SK-N-SH (cell line): Measurements from ENCODE around the gene IFNL4. TPM values are rescaled to one million over a fixed set of nuclear protein-coding genes. Genes with fewer than 3 reads are reported as not detected.

Experiments used
- CTCF ChIA-PET: fragments of 300-600, 350-600 bp; formaldehyde crosslinking; extraction: SDS; loops from one replicate; lab custom pipeline; 2021; lab: Yijun Ruan, JAX
- POLR2A ChIA-PET: fragments of 350-600 bp; sonication (Branson Sonifier 250); formaldehyde crosslinking; extraction: SDS; loops from one replicate; lab custom pipeline; 2020; ENCODE audit warnings: antibody characterized with exemption, inconsistent platforms; lab: Yijun Ruan, JAX
- DNase-seq: peaks from one replicate; pipeline ENCODE4 v3.0.0; 2012
- H2AFZ ChIP-seq: fragments of 200-600 bp; sonication (generic); 2 replicates; pipeline ENCODE4 v1.8.1; 2016; ENCODE audit warnings: antibody characterized with exemption, mild to moderate bottlenecking, low read depth
- H3F3A ChIP-seq: fragments of 200-600 bp; sonication (generic); replicated peaks from 2 replicates; pipeline ENCODE3; 2016; ENCODE audit warnings: antibody characterized with exemption, mild to moderate bottlenecking; ENCODE audit not compliant: insufficient read depth
- H3K27ac ChIP-seq, 2 experiments: fragments of 200-500 bp in 1 of 2; fragments of 200-600 bp in 1 of 2; sonication (Bioruptor generic) in 1 of 2; sonication (generic), shearing (Covaris generic) in 1 of 2; 2 replicates each; pipeline versions ENCODE4 v1.5.1 to v1.6.1; 2014 to 2016; ENCODE audit warnings: low read depth in 2 of 2, inconsistent platforms in 1 of 2, low read length in 1 of 2, mild to moderate bottlenecking in 1 of 2, mixed read lengths in 1 of 2
- H3K27me3 ChIP-seq: fragments of 200-600 bp; sonication (generic), shearing (Covaris generic); 2 replicates; pipeline ENCODE4 v1.6.1; 2016; ENCODE audit warnings: mixed run types; ENCODE audit not compliant: insufficient read depth
- H3K36me3 ChIP-seq, 2 experiments: fragments of 200-500 bp in 1 of 2; fragments of 200-600 bp in 1 of 2; sonication (Bioruptor generic) in 1 of 2; sonication (generic) in 1 of 2; replicated peaks in 1 of 2; 2 replicates each; pipeline versions ENCODE3 to v1.5.1; 2014 to 2016; ENCODE audit warnings: low read length in 1 of 2, mild to moderate bottlenecking in 1 of 2; ENCODE audit not compliant: insufficient read depth in 2 of 2, control insufficient read depth in 1 of 2
- H3K4me1 ChIP-seq, 2 experiments: fragments of 200-500 bp in 1 of 2; fragments of 200-600 bp in 1 of 2; sonication (Bioruptor generic) in 1 of 2; sonication (generic), shearing (Covaris generic) in 1 of 2; 2 replicates each; pipeline versions ENCODE4 v1.5.1 to v1.6.1; 2014 to 2016; ENCODE audit warnings: low read depth in 1 of 2, low read length in 1 of 2, mixed run types in 1 of 2; ENCODE audit not compliant: insufficient read depth in 2 of 2, control insufficient read depth in 1 of 2
- H3K4me2 ChIP-seq: fragments of 200-600 bp; sonication (generic), shearing (Covaris generic); 2 replicates; pipeline ENCODE4 v1.6.1; 2017; ENCODE audit warnings: mixed run types
- H3K4me3 ChIP-seq, 2 experiments: fragments of 200-500 bp in 1 of 2; fragments of 200-600 bp in 1 of 2; sonication (Bioruptor generic) in 1 of 2; sonication (generic), shearing (Covaris generic) in 1 of 2; 2 replicates each; pipeline versions ENCODE4 v1.5.1 to v1.8.1; 2014 to 2016; ENCODE audit warnings: low read depth in 2 of 2, inconsistent platforms in 1 of 2, low read length in 1 of 2, mild to moderate bottlenecking in 1 of 2, mixed read lengths in 1 of 2, moderate library complexity in 1 of 2
- H3K79me2 ChIP-seq: fragments of 200-600 bp; sonication (generic); 2 replicates; pipeline ENCODE4 v1.8.1; 2017; ENCODE audit warnings: mild to moderate bottlenecking; ENCODE audit not compliant: insufficient read depth
- H3K9ac ChIP-seq: fragments of 200-600 bp; sonication (generic); 2 replicates; pipeline ENCODE4 v1.6.1; 2017; ENCODE audit warnings: mixed run types
- H3K9me2 ChIP-seq: fragments of 200-600 bp; sonication (generic); 2 replicates; pipeline ENCODE4 v1.6.1; 2017; ENCODE audit warnings: mixed run types
- H3K9me3 ChIP-seq: fragments of 200-600 bp; sonication (generic); 2 replicates; pipeline ENCODE4 v1.6.1; 2017; ENCODE audit warnings: mixed run types, mild to moderate bottlenecking, moderate library complexity
- H4K20me1 ChIP-seq: fragments of 200-600 bp; sonication (generic); 2 replicates; pipeline ENCODE4 v1.6.1; 2017; ENCODE audit warnings: mild to moderate bottlenecking, mixed run types; ENCODE audit not compliant: insufficient read depth
- CTCF ChIP-seq: fragments of 200-600 bp; sonication (generic); IDR thresholded peaks from 2 replicates; pipeline ENCODE4 v1.6.1; 2017; ENCODE audit warnings: antibody characterized with exemption, mild to moderate bottlenecking, moderate library complexity
- EP300 ChIP-seq, 2 experiments: IDR thresholded peaks; 2 replicates each; pipeline versions ENCODE4 v1.4.0 to v1.6.1; 2012; ENCODE audit warnings: borderline replicate concordance in 1 of 2, low read depth in 1 of 2, low read length in 1 of 2
- EZH2phosphoT487 ChIP-seq: fragments of 200-600 bp; sonication (generic); IDR thresholded peaks from 2 replicates; pipeline ENCODE4 v1.6.1; 2017; ENCODE audit warnings: low read depth, mixed run types, mild to moderate bottlenecking, antibody characterized with exemption, moderate library complexity, borderline replicate concordance
- GABPA ChIP-seq: IDR thresholded peaks from 2 replicates; pipeline ENCODE4 v1.4.0; 2012; ENCODE audit warnings: low read depth, mild to moderate bottlenecking
- GATA2 ChIP-seq: sonication (generic); formaldehyde crosslinking; IDR thresholded peaks from 2 replicates; pipeline ENCODE4 v1.5.0; 2020; ENCODE audit warnings: mild to moderate bottlenecking, missing genetic modification reagents
- MEF2A ChIP-seq: IDR thresholded peaks from 2 replicates; pipeline ENCODE4 v1.4.0; 2012; ENCODE audit warnings: low read depth, borderline replicate concordance
- NFIC ChIP-seq: IDR thresholded peaks from 2 replicates; pipeline ENCODE4 v1.4.0; 2012; ENCODE audit warnings: borderline replicate concordance
- NRF1 ChIP-seq: IDR thresholded peaks from 2 replicates; pipeline ENCODE4 v1.6.1; 2012; ENCODE audit warnings: low read depth, mild to moderate bottlenecking, low read length
- POLR2AphosphoS5 ChIP-seq: IDR thresholded peaks from 2 replicates; pipeline ENCODE4 v1.6.1; 2012; ENCODE audit warnings: low read depth, low read length
- SIN3A ChIP-seq: IDR thresholded peaks from 2 replicates; pipeline ENCODE4 v1.6.1; 2012; ENCODE audit warnings: low read depth, mild to moderate bottlenecking, low read length, moderate library complexity, borderline replicate concordance
- SMC3 ChIP-seq: IDR thresholded peaks from 2 replicates; pipeline ENCODE4 v1.6.1; 2012; ENCODE audit warnings: low read depth, low read length, improper control_type of control experiment
- TCF12 ChIP-seq: IDR thresholded peaks from 2 replicates; pipeline ENCODE4 v1.4.0; 2012
- TEAD4 ChIP-seq: IDR thresholded peaks from 2 replicates; pipeline ENCODE4 v1.4.0; 2012; ENCODE audit warnings: mild to moderate bottlenecking, borderline replicate concordance; ENCODE audit not compliant: insufficient read depth
- USF2 ChIP-seq: fragments of 150-350 bp; IDR thresholded peaks from 2 replicates; pipeline ENCODE4 v1.6.1; 2017; ENCODE audit warnings: antibody characterized with exemption, low read length, low read depth, borderline replicate concordance
- YY1 ChIP-seq: IDR thresholded peaks from 2 replicates; pipeline ENCODE4 v1.4.0; 2012; ENCODE audit warnings: low read depth, mild to moderate bottlenecking
- WGBS: methylation state at CpG from one replicate; pipeline ENCODE4 v1.1.6; 2017; ENCODE audit warnings: low lambda C conversion rate; 5-methylcytosine and 5-hydroxymethylcytosine counted together
- polyA plus RNA-seq, 3 experiments: library from polyadenylated mRNA; depleted of rRNA; stranded (reverse); fragments of >200 nt; gene quantifications; 2 replicates each; pipeline ENCODE4 v1.2.3, GENCODE V29; 2012
- TF ChIP-seq, protein P1 (sequence below): fragments of 150-350 bp; IDR thresholded peaks from 2 replicates; pipeline ENCODE4 v1.6.1; 2016; ENCODE audit warnings: mild to moderate bottlenecking, low read depth, low read length
- TF ChIP-seq, protein P2 (sequence below): IDR thresholded peaks from 2 replicates; pipeline ENCODE4 v1.4.0; 2012; ENCODE audit warnings: low read depth, borderline replicate concordance

The IFNL4 gene
- polyA plus RNA-seq, 1 of the 3 experiments (the other 2 are of a cell fraction), result not detected

DNA sequence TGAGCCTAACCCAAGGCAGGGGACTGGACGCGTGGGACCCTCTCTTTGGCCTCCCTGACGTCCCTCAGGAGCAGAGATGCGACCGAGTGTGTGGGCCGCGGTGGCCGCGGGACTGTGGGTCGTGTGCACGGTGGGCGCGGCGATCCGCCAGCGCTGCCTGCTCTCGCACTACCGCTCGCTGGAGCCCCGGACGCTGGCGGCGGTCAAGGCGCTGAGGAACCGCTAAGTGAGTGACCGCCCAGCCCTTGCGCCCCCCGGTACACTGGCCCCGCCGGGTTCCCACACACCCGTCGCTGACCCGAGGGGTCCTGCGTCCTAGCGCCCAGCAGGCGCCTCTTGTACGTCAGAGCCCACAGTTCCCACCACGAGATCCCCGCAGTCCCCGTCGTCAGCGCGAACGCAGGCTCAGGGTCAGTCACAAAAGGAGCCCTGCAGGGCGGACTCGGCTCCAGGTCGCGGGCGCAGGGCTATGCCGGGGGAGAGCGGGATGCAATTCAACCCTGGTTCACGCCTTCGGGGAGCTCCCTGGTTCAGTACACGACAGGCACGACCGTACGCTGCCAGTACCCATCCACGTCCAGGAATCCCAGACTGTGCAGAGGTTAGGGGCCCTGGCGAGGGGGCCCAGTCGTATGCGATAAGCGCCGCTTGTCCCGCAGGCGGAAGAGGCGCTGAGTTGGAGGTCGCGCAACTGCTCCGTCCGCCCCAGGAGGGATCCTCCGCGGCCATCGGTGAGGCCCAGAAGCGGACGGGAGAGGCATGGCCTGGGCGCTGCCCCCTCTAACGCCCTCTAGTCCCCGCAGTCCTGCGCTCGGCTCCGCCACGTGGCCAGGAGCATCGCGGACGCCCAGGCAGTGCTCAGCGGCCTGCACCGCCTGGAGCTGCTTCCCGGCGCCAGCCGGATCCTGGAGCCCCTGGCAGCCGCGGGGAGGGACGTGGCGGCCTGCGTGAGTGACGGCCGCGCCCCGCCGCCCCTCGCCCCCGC, 15.9 kb upstream of the IFNL4 start:
- 81% methylated on average over 76 of the region's 102 CpGs for WGBS
- no peaks in the 10 kb centered on the region for H3K79me2 ChIP-seq
- no peaks in the 10 kb centered on the region for H3F3A ChIP-seq
- H3K4me1 ChIP-seq, result no peaks in the 10 kb centered on the region
- H3K36me3 ChIP-seq, result no peaks in the 10 kb centered on the region
- TF ChIP-seq GATA2 (CRISPR knock-in tag) (no peak), SIN3A (no peak), USF2 (no peak), NRF1 (no peak), POLR2AphosphoS5 (no peak), YY1 (no peak), TEAD4 (no peak), EP300 (IDR thresholded peaks at IDR 0.05; ENCODE audit: borderline replicate concordance in 1 of 2, low read depth in 1 of 2, low read length in 1 of 2) (no peak), CTCF (no peak), GABPA (no peak), EZH2phosphoT487 (no peak), TCF12 (no peak), MEF2A (no peak), NFIC (no peak), SMC3 (no peak)
- TF ChIP-seq, protein P1, sequence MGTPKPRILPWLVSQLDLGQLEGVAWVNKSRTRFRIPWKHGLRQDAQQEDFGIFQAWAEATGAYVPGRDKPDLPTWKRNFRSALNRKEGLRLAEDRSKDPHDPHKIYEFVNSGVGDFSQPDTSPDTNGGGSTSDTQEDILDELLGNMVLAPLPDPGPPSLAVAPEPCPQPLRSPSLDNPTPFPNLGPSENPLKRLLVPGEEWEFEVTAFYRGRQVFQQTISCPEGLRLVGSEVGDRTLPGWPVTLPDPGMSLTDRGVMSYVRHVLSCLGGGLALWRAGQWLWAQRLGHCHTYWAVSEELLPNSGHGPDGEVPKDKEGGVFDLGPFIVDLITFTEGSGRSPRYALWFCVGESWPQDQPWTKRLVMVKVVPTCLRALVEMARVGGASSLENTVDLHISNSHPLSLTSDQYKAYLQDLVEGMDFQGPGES, result no peak
- TF ChIP-seq, protein P2, sequence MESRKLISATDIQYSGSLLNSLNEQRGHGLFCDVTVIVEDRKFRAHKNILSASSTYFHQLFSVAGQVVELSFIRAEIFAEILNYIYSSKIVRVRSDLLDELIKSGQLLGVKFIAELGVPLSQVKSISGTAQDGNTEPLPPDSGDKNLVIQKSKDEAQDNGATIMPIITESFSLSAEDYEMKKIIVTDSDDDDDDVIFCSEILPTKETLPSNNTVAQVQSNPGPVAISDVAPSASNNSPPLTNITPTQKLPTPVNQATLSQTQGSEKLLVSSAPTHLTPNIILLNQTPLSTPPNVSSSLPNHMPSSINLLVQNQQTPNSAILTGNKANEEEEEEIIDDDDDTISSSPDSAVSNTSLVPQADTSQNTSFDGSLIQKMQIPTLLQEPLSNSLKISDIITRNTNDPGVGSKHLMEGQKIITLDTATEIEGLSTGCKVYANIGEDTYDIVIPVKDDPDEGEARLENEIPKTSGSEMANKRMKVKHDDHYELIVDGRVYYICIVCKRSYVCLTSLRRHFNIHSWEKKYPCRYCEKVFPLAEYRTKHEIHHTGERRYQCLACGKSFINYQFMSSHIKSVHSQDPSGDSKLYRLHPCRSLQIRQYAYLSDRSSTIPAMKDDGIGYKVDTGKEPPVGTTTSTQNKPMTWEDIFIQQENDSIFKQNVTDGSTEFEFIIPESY, result no peak
- H3K9ac ChIP-seq, result no peak overlapping the region
- DNase-seq, result no peak
- no peak overlapping the region for H3K4me2 ChIP-seq
- no peaks in the 10 kb centered on the region for H3K9me2 ChIP-seq
- H2AFZ ChIP-seq, result no peak overlapping the region
- H3K27ac ChIP-seq, result no peak overlapping the region
- ChIA-PET CTCF (no interaction called here), POLR2A (no interaction called here)
- no peaks in the 10 kb centered on the region for H3K9me3 ChIP-seq
- H4K20me1 ChIP-seq, result no peaks in the 10 kb centered on the region
- H3K27me3 ChIP-seq, result peaks cover 10% of the 10 kb centered on the region; the same call in 1 of the 2 replicates
- H3K4me3 ChIP-seq, result no peak overlapping the region
